ELR (cell line): ENCODE data around the gene TLE6.
"Not testable (repeated sequence)": the region's sequence is repeated elsewhere in the genome, so short reads cannot be mapped to it uniquely, and the experiment has no call there.

ENCODE experiments used
- DNase-seq: peaks from one replicate; pipeline ENCODE4 v3.0.0-alpha.2; 2015; ENCODE audit warnings: low read depth

The TLE6 gene

GRCh38 chr19:3029065-3029923 is 51.9 kb downstream of the TLE6 start, which contains the start of gene TLE2:
TSS of gene TLE2 (minus strand) at chr19:3029280. CDS start at chr19:3028904, 376 bp downstream.
- no peak for DNase-seq

- no peak for DNase-seq
These were observed 54.2 kb downstream of the TLE6 start for GRCh38 chr19:3031607-3031867.

GRCh38 chr19:3033595-3034405 is 56.4 kb downstream of the TLE6 start:
- DNase-seq = peak; percentile 30

GRCh38 chr19:3034406-3034655 is 57.0 kb downstream of the TLE6 start:
- DNase-seq = no peak

- DNase-seq = peak; percentile 63
These were observed 57.5 kb downstream of the TLE6 start for GRCh38 chr19:3034656-3035541.

- peak; percentile 99 for DNase-seq
These were observed 58.3 kb downstream of the TLE6 start for GRCh38 chr19:3035542-3036118.

GRCh38 chr19:3036119-3036976 is 59.0 kb downstream of the TLE6 start:
- peak; percentile 93 for DNase-seq

- not testable (repeated sequence) for DNase-seq
These were observed 59.7 kb downstream of the TLE6 start for GRCh38 chr19:3036977-3037544.

- no peak for DNase-seq
These were observed 60.9 kb downstream of the TLE6 start for GRCh38 chr19:3038214-3038613.

GRCh38 chr19:3039125-3039524 is 61.8 kb downstream of the TLE6 start:
- no peak for DNase-seq

GRCh38 chr19:3039641-3040077 is 62.3 kb downstream of the TLE6 start:
- no peak for DNase-seq

GRCh38 chr19:3041327-3041726 is 64.0 kb downstream of the TLE6 start:
- DNase-seq = no peak

- DNase-seq = no peak
These were observed 64.6 kb downstream of the TLE6 start for GRCh38 chr19:3041761-3042620.

GRCh38 chr19:3042621-3043267 is 65.4 kb downstream of the TLE6 start:
- DNase-seq = no peak
